Nephron (organoid): Measurements from ENCODE around the gene SLC32A1.

Experiments used
- H3K27ac Mint-ChIP-seq, 3 experiments: 2 replicates each; pipeline ENCODE4 v1.8.0; 2020; ENCODE audit warnings: mixed read lengths in 3 of 3, mild to moderate bottlenecking in 2 of 3, moderate library complexity in 1 of 3
- H3K27me3 Mint-ChIP-seq: 2 replicates; pipeline ENCODE4 v1.8.0; 2021; ENCODE audit warnings: low read depth, mild to moderate bottlenecking, moderate library complexity, mixed read lengths
- H3K36me3 Mint-ChIP-seq: 2 replicates; pipeline ENCODE4 v1.8.0; 2020; ENCODE audit warnings: low read depth, mixed read lengths
- H3K4me1 Mint-ChIP-seq: 2 replicates; pipeline ENCODE4 v1.8.0; 2020; ENCODE audit warnings: mixed read lengths
- H3K4me3 Mint-ChIP-seq, 3 experiments: 2 replicates each; pipeline ENCODE4 v1.8.0; 2020; ENCODE audit warnings: mild to moderate bottlenecking in 3 of 3, mixed read lengths in 3 of 3, moderate library complexity in 2 of 3
- H3K9me3 Mint-ChIP-seq: 2 replicates; pipeline ENCODE4 v1.8.0; 2020; ENCODE audit warnings: mixed read lengths
- CTCF ChIP-seq, 3 experiments: fragments of 200-600 bp; sonication (generic); IDR thresholded peaks; one replicate each; pipeline ENCODE4 v1.5.0; 2021; ENCODE audit warnings: antibody characterized with exemption in 3 of 3; ENCODE audit not compliant: unreplicated experiment in 3 of 3

Gene SLC32A1

DNA sequence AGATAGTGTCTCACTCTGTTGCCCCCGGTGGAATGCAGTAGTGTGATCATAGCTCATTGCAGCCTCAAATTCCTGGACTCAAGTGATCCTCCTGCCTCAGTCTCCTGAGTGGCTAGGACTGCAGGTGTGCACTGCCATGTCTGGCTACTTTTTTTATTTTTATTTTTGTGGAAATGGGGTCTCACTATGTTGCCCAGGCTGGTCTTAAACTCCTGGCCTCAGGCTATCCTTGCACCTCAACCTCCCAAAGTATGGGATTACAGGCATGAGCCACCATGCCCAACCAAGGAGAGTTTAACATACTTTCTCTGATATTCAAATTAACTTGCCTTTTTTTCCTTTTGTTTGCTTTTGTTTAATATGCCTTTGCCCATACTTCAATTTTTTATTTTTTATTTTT lies 13.6 kb downstream of the SLC32A1 start:
- Mint-ChIP-seq H3K36me3 (no peaks in the 10 kb centered on the region), H3K27me3 (peaks cover 100% of the 10 kb centered on the region), H3K4me1 (no peaks in the 10 kb centered on the region), H3K4me3 (no peak overlapping the region), H3K27ac (no peak overlapping the region), H3K9me3 (no peaks in the 10 kb centered on the region)
- no peak for TF ChIP-seq CTCF (IDR thresholded peaks at IDR 0.05; ENCODE audit: unreplicated experiment in 3 of 3)

DNA sequence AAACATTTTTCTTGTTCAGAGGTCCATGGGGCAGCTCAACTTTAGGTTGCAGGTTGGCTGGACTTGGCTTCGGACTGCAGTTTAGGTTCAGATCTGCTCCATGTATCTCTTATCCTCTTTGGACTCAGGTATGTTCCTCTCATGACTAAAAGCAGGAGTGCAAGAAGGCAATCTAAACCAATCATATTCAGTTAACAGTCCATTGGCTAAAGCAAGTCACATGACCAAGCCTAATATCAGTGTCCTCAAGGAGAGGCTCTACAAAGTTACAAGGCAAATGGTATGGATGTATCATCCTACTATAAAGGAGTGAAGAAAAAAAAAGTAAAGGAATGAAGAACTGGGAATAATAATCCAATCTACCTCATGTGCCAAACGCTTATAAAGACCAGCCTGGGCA lies 21.5 kb downstream of the SLC32A1 start:
- TF ChIP-seq CTCF (IDR thresholded peaks at IDR 0.05; ENCODE audit: unreplicated experiment in 3 of 3) = no peak
- H3K9me3 Mint-ChIP-seq = no peaks in the 10 kb centered on the region
- H3K36me3 Mint-ChIP-seq = peaks cover 4% of the 10 kb centered on the region
- peaks cover 41% of the 10 kb centered on the region for H3K27me3 Mint-ChIP-seq
- H3K27ac Mint-ChIP-seq = no peak overlapping the region
- peaks cover 6% of the 10 kb centered on the region for H3K4me1 Mint-ChIP-seq
- peak overlapping the region in 2 of 3 experiments; percentile 64 to 65 for H3K4me3 Mint-ChIP-seq

DNA sequence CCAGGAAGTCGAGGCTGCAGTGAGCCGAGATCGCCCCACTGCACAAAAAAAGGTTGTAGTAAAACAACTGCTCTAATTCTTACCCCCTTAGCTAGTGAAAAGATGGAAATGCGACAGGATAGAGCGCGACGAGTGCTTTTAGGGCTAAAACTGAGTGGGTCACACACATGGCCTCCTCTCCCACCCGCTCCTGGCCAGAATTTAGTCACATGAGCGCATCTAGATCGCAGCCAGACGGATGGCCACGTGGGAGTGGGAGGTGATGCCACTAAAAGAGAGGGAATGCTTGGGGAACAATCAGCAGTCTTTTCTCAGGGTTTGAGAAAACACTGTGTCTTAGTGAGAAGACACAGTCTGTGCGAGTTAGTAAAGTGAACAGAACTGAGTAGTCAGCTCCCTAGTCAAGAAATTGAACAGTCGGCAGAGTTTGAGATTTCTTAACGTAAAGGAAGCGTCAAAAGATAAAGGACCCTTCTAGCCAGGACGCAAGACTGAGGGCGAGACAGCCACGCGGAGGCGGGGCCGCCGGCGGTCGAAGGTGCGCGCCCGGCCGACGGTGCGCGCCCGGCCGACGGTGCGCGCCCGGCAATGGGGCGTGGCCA lies 23.3 kb downstream of the SLC32A1 start:
- Mint-ChIP-seq H3K27me3 (peaks cover 22% of the 10 kb centered on the region), H3K36me3 (peaks cover 12% of the 10 kb centered on the region), H3K4me3 (peak overlapping the region; percentile 99 to 100 (median 100)), H3K4me1 (peaks cover 6% of the 10 kb centered on the region), H3K27ac (peak overlapping the region; percentile 94 to 99 (median 99)), H3K9me3 (no peaks in the 10 kb centered on the region)
- no peak for TF ChIP-seq CTCF (IDR thresholded peaks at IDR 0.05; ENCODE audit: unreplicated experiment in 3 of 3)

- H3K36me3 Mint-ChIP-seq = peaks cover 16% of the 10 kb centered on the region
- peaks cover 6% of the 10 kb centered on the region for H3K4me1 Mint-ChIP-seq
- peaks cover 18% of the 10 kb centered on the region for H3K27me3 Mint-ChIP-seq
- H3K4me3 Mint-ChIP-seq = peak within 1 kb of the TSS; percentile 99 to 100 (median 100)
- no peak for TF ChIP-seq CTCF (IDR thresholded peaks at IDR 0.05; ENCODE audit: unreplicated experiment in 3 of 3)
- H3K9me3 Mint-ChIP-seq = no peaks in the 10 kb centered on the region
- peak within 1 kb of the TSS; percentile 94 to 99 (median 99) for H3K27ac Mint-ChIP-seq
These were observed 24.0 kb downstream of the SLC32A1 start, which contains the start of gene ACTR5 for GRCh38 chr20:38748097-38748860. Gene ACTR5 (plus strand): TSS chr20:38748460. CDS start chr20:38748479, 19 bp downstream.

DNA sequence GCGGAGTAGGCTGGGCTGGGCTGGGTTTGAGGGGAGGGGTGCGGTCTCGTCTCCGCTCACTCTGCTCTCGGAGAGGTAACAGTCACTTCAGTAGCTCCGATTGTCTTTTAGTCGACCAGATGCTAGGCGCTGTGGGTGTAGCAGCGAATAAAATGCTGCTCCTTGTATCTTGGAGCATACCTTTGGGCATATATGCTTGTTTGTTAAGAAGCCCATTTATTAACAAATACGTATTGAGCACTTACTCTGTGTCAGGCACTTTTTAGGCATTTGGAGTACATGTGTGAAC lies 24.5 kb downstream of the SLC32A1 start:
- Mint-ChIP-seq H3K27ac (peak overlapping the region; percentile 8 to 85 (median 56)), H3K4me3 (peak overlapping the region; percentile 92 to 99 (median 96)), H3K9me3 (no peaks in the 10 kb centered on the region), H3K36me3 (peaks cover 18% of the 10 kb centered on the region), H3K4me1 (peaks cover 6% of the 10 kb centered on the region), H3K27me3 (peaks cover 12% of the 10 kb centered on the region)
- TF ChIP-seq CTCF (IDR thresholded peaks at IDR 0.05; ENCODE audit: unreplicated experiment in 3 of 3) = no peak
